Activated B cell treated with CpG ODN at 0.5 μM for 24 hours (primary cell): ENCODE measurements around the gene VAMP8. TPM values are rescaled to one million over a fixed set of nuclear protein-coding genes. Genes with fewer than 3 reads are reported as not detected.

ENCODE experiments used
- ATAC-seq: fragments of 200-7000 bp; cut with Tn5 transposase; one replicate; pipeline ENCODE4 v1.10.0; 2021; ENCODE audit warnings: low read depth, mild to moderate bottlenecking, moderate library complexity
- CTCF ChIA-PET: fragments of 350-600 bp; sonication (Branson Sonifier 250); formaldehyde crosslinking; loops from one replicate; lab custom pipeline; 2021; ENCODE audit warnings: antibody characterized with exemption; lab: Charles Lee
- POLR2A ChIA-PET: fragments of 350-600 bp; sonication (Branson Sonifier 250); formaldehyde crosslinking; loops from one replicate; lab custom pipeline; 2021; ENCODE audit warnings: antibody characterized with exemption; lab: Charles Lee
- DNase-seq: peaks from one replicate; pipeline ENCODE4 v3.0.0; 2022
- H3K27ac Mint-ChIP-seq: one replicate; pipeline ENCODE4 v1.8.0; 2020; ENCODE audit warnings: mixed read lengths
- H3K27me3 Mint-ChIP-seq: one replicate; pipeline ENCODE4 v1.8.0; 2021; ENCODE audit warnings: mixed read lengths
- H3K36me3 Mint-ChIP-seq: one replicate; pipeline ENCODE4 v1.8.0; 2021; ENCODE audit warnings: low read depth, mixed read lengths
- H3K4me1 Mint-ChIP-seq: one replicate; pipeline ENCODE4 v1.8.0; 2021; ENCODE audit warnings: mixed read lengths
- H3K4me3 Mint-ChIP-seq: one replicate; pipeline ENCODE4 v1.8.0; 2020; ENCODE audit warnings: mild to moderate bottlenecking, mixed read lengths
- H3K9me3 Mint-ChIP-seq: one replicate; pipeline ENCODE4 v1.8.0; 2020; ENCODE audit warnings: mixed read lengths
- CTCF ChIP-seq: fragments of 200-600 bp; IDR thresholded peaks from one replicate; pipeline ENCODE4 v1.8.0; 2022; ENCODE audit warnings: antibody characterized with exemption, mild to moderate bottlenecking
- intact Hi-C: fragments of 100-400 bp; cut with micrococcal nuclease; formaldehyde crosslinking; loops from one replicate; pipeline ENCODE4 v1.15.1; 2024
- total RNA-seq: library from RNA; stranded (reverse); gene quantifications from 2 replicates; pipeline ENCODE4 v1.2.3, GENCODE V29; 2022

VAMP8 gene
- total RNA-seq, 1 donor from 2014 or later, result 128 TPM

DNA sequence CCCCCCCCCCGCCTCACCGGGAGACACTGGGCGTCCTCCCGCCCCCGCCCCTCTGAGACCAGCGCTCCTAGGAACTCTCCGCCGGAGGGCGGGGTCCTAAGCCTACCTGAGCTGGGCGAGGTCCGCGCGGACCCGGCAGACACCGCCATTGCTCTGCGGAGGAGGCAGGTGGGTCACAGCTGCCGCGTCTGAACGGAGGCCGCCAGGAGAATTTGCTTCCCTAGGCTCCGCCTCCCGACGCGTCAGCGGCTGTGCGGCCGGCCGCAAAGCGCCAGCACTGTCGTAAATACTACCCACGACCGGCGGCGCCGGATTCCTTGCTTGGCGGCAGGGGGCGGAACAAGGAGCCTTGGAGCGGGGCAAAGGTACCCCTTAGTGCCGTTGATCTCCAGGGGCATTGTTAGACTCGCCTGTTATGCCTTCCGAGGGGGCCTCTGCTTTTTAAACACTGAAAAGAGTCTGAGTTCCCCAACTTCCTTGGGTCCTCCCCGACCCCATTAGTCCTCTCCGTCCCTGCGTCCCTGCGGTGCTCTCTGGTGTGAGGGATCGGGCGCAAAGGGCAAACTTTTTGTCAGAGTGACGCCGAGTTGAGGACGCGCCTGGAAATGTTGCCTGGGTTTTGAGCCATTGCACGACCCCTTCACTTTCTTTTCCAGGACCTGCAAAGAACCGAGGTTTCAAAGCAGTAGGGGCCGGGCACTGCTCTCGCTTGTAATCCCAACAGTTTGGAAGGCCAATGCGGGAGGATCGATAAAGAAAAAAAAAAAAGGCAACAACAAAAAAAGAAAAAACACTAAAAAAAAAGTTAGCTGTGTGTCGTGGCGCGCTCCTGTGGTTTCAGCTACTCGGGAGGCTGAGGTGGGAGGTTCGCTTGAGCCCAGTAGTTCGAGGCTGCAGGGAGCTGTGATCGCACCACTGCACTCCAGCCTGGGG, 15.8 kb upstream of the VAMP8 start, which contains the start of gene GGCX:
Gene GGCX, minus strand, starts transcription at position 214 of the 933 bp plus-strand sequence. Its CDS starts 65 bp downstream, at position 149.
- ChIA-PET CTCF (interaction anchor here (1.0 to 2.1 kb wide), 3 partner anchors 9 to 141 kb away, joined by 3 to 12 read pairs (median 8); no protein-coding TSS in a partner anchor), POLR2A (interaction anchor here (0.5 to 5.5 kb wide), 25 partner anchors 9 to 672 kb away, joined by 3 to 68 read pairs (median 6); partner anchors contain the start of genes C2orf68, ELMOD3, MAT2A and RETSAT)
- ATAC-seq (peak; percentile 88), DNase-seq (peak; percentile 84)
- Mint-ChIP-seq H3K4me3 (peak within 1 kb of the TSS; percentile 98), H3K9me3 (no peaks in the 10 kb centered on the region), H3K27me3 (no peaks in the 10 kb centered on the region), H3K36me3 (peaks cover 34% of the 10 kb centered on the region), H3K4me1 (peaks cover 38% of the 10 kb centered on the region), H3K27ac (peak within 1 kb of the TSS; percentile 98)
- no peak for TF ChIP-seq CTCF
- intact Hi-C loops, result loop anchor here (1.0 to 2.0 kb wide), 9 partner anchors 9 to 233 kb away; partner anchors contain the start of genes C2orf68, ELMOD3, MAT2A and RETSAT

DNA sequence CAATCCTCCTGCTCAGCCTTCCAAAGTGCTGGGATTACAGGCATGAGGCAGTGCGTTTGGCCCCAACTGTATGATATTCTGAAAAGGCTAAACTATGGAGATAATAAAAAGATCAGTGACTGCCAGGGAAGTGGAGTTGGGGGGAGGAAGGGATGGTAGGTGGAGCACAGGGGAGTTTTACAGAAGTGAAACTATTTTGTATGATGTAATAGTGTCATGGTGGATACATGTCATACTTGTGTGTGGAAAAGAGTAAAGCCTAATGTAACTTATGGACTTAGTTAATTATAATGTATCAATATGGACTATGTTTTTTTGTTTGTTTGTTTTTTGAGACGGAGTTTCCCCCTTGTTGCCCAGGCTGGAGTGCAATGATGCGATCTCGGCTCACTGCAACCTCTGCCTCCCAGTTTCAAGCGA, 13.2 kb upstream of the VAMP8 start:
- POLR2A ChIA-PET, result interaction anchor here (0.6 to 4.1 kb wide), 7 partner anchors 14 to 162 kb away, joined by 3 to 23 read pairs (median 4); partner anchors contain the start of genes C2orf68 and TMEM150A
- H3K4me1 Mint-ChIP-seq, result peaks cover 35% of the 10 kb centered on the region
- peaks cover 13% of the 10 kb centered on the region for H3K36me3 Mint-ChIP-seq
- ATAC-seq, result peak; percentile 41
- no peak for DNase-seq
- intact Hi-C loops, result no loop called here
- peak overlapping the region; percentile 62 for H3K27ac Mint-ChIP-seq
- CTCF ChIA-PET, result no interaction called here
- H3K4me3 Mint-ChIP-seq, result peak overlapping the region; percentile 19
- H3K9me3 Mint-ChIP-seq, result no peaks in the 10 kb centered on the region
- no peak for TF ChIP-seq CTCF
- H3K27me3 Mint-ChIP-seq, result no peaks in the 10 kb centered on the region

- CTCF ChIA-PET, result no interaction called here
- DNase-seq (no peak), ATAC-seq (no peak)
- Mint-ChIP-seq H3K4me3 (no peak overlapping the region), H3K27me3 (no peaks in the 10 kb centered on the region), H3K4me1 (peaks cover 20% of the 10 kb centered on the region), H3K27ac (no peak overlapping the region), H3K36me3 (peaks cover 3% of the 10 kb centered on the region), H3K9me3 (no peaks in the 10 kb centered on the region)
- intact Hi-C loops, result no loop called here
- POLR2A ChIA-PET, result interaction anchor here (0.6 to 1.1 kb wide), 2 partner anchors 10 to 29 kb away, joined by 3 to 10 read pairs; partner anchors contain the start of gene RNF181
- no peak for TF ChIP-seq CTCF
Observed at GRCh38 chr2:85566265-85566664, 11.1 kb upstream of the VAMP8 start.

- no peak overlapping the region for H3K27ac Mint-ChIP-seq
- CTCF ChIA-PET, result no interaction called here
Observed at GRCh38 chr2:85575739-85576138, 1.6 kb upstream of the VAMP8 start.

More at GRCh38 chr2:85575739-85576138, 1.6 kb upstream of the VAMP8 start:
- TF ChIP-seq CTCF, result no peak
- no peak for ATAC-seq
- POLR2A ChIA-PET, result interaction anchor here (0.6 to 1.0 kb wide), 5 partner anchors 9 to 940 kb away, joined by 3 to 5 read pairs (median 3); no protein-coding TSS in a partner anchor
- intact Hi-C loops, result loop anchor here (2.0 kb wide), 1 partner anchor 41 kb away; the partner anchor contains the start of gene USP39
- DNase-seq, result no peak
- H3K4me3 Mint-ChIP-seq, result no peak overlapping the region
- peaks cover 33% of the 10 kb centered on the region for H3K4me1 Mint-ChIP-seq
- H3K9me3 Mint-ChIP-seq, result no peaks in the 10 kb centered on the region
- H3K27me3 Mint-ChIP-seq, result no peaks in the 10 kb centered on the region
- H3K36me3 Mint-ChIP-seq, result peaks cover 9% of the 10 kb centered on the region
